ENCODE data around the gene PRUNE2.

DNA sequence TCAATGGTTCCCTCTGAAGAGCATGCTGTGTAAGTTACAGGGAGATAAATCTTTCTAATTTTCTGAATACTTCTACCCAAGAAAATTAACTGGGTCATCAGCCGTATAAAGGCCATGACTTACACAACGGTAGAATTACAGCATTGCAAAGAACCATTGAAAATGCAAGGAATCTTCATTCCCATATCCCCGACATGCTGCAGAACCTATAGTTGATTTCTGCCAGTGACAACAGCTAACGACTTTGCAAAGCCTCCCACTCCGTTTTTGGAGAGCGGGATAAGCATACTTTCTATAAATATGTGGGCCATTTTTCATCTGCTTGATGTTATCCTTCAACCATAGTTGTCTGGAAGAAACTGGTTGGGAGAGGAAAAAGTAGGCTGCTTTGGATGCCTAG, 85.5 kb downstream of the PRUNE2 start:
- TF ChIP-seq POLR2A (IDR thresholded peaks at IDR 0.05) (no peak), CTCF (IDR thresholded peaks at IDR 0.05) (no peak), POLR2AphosphoS5 (IDR thresholded peaks at IDR 0.05) (no peak)

All from prostate gland (tissue), 2 donors.